IPS-NIHi11 (cell line): ENCODE results near the gene SPSB3.
"Not testable (repeated sequence)": the region's sequence is repeated elsewhere in the genome, so short reads cannot be mapped to it uniquely, and the experiment has no call there.

Experiments
- DNase-seq: peaks from one replicate; pipeline ENCODE4 v3.0.0; 2012; ENCODE audit warnings: mixed read lengths, low spot score

SPSB3 gene

GRCh38 chr16:1741553-1742165, 40.7 kb downstream of the SPSB3 start:
- no peak for DNase-seq

GRCh38 chr16:1740781-1741490, 41.4 kb downstream of the SPSB3 start:
- no peak for DNase-seq

- DNase-seq = no peak
These were observed 42.1 kb downstream of the SPSB3 start for GRCh38 chr16:1740234-1740633.

GRCh38 chr16:1734816-1735215, 47.6 kb downstream of the SPSB3 start:
- DNase-seq = no peak

GRCh38 chr16:1734123-1734522, 48.2 kb downstream of the SPSB3 start:
- DNase-seq = peak; percentile 16

GRCh38 chr16:1732551-1732987, 49.8 kb downstream of the SPSB3 start:
- DNase-seq = not testable (repeated sequence)

GRCh38 chr16:1732071-1732470, 50.3 kb downstream of the SPSB3 start:
- DNase-seq = no peak

- DNase-seq = no peak
These were observed 50.8 kb downstream of the SPSB3 start for GRCh38 chr16:1731603-1732002.

- DNase-seq = peak; percentile 13
These were observed 51.3 kb downstream of the SPSB3 start for GRCh38 chr16:1731073-1731472.

GRCh38 chr16:1729445-1729844, 52.9 kb downstream of the SPSB3 start:
- peak; percentile 21 for DNase-seq

- no peak for DNase-seq
These were observed 53.3 kb downstream of the SPSB3 start for GRCh38 chr16:1729026-1729425.

GRCh38 chr16:1727651-1728624, 54.4 kb downstream of the SPSB3 start:
- DNase-seq = no peak
